Measurements from ENCODE around the gene C6orf89.

DNA sequence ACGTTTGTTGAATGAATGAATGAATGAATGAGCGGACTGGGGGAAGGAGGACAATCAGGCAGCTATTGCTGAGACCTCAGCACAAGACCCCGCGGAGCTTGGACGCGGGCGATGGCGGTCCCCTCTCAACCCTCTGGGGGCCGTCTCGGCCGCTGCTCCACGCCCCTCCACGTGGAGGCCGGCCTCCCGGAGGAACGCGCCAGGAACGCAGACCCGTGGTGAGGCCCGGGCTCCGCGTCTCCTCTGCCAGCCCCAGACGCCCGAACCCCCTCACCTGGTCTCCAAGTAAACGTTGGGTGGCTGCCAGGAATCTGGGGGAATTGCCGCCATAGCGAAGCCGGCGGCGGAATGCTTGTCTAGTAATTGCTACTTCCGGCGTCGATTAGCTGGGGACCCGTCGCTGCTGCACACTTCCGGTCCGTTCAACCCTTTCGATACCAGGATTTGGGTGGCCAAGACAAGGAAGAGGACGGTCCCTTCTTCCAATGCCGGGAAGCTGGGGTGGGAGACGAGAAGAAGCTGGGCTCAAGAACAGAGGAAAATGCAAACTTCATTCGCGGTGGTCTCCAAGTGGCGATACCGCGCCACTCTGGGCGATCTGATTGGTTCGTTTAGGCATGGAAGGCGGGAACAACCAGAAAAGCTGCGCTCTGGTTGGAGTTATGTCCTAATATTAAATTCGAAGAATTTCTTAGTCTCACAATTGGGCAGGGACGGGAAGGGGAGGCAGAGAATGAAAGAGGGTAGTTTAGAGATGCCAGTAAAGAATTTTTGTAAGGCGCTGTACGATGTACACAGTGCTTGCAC is 11.1 kb upstream of the C6orf89 start, which contains the start of gene PPIL1:
- TF ChIP-seq, protein P1, sequence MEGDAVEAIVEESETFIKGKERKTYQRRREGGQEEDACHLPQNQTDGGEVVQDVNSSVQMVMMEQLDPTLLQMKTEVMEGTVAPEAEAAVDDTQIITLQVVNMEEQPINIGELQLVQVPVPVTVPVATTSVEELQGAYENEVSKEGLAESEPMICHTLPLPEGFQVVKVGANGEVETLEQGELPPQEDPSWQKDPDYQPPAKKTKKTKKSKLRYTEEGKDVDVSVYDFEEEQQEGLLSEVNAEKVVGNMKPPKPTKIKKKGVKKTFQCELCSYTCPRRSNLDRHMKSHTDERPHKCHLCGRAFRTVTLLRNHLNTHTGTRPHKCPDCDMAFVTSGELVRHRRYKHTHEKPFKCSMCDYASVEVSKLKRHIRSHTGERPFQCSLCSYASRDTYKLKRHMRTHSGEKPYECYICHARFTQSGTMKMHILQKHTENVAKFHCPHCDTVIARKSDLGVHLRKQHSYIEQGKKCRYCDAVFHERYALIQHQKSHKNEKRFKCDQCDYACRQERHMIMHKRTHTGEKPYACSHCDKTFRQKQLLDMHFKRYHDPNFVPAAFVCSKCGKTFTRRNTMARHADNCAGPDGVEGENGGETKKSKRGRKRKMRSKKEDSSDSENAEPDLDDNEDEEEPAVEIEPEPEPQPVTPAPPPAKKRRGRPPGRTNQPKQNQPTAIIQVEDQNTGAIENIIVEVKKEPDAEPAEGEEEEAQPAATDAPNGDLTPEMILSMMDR (optimal IDR thresholded peaks at IDR 0.05 in 1 of 3, IDR thresholded peaks at IDR 0.05 in 1 of 3, conservative IDR thresholded peaks at IDR 0.05 in 1 of 3; ENCODE audit: extremely low read depth in 1 of 3, insufficient read depth in 2 of 3, low read length in 3 of 3): no peak
- TF ChIP-seq EZH2 (IDR thresholded peaks at IDR 0.05; ENCODE audit: low read length): no peak

All from keratinocyte (primary cell).